ENCODE results near the gene HEATR5B.

DNA sequence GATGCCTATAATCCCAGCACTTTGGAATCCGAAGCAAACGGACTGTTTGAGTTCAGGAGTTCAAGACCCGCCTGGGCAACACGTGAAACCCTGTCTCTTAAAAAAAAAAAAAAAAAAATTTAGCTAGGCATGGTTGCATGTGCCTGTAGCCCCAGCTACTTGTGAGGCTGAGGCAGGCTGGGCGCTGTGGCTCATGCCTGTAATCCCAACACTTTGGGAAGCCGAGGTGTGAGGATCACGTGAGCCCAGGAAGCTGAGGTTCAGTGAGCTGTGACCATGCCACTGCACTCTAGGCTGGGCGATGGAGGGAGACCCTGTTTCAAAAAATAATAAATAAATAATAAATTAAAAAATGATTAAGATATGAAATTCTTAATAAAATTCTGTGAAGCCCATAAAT lies 108.9 kb downstream of the HEATR5B start:
- TF ChIP-seq POLR2A (IDR thresholded peaks at IDR 0.05; ENCODE audit: low read depth, low read length) (no peak), TAF1 (IDR thresholded peaks at IDR 0.05; ENCODE audit: low read depth, low read length) (no peak)

Data from GM12891 (cell line).